PC-9 (cell line): ENCODE data around the gene SCAMP2. TPM values are rescaled to one million over a fixed set of nuclear protein-coding genes. Genes with fewer than 3 reads are reported as not detected.

Experiments used
- BruUV-seq: library from RNA; stranded (reverse); fragments of 400-500 nt; replicated peaks from 2 replicates; lab custom pipeline; 2021; lab: Mats Ljungman, UMichigan
- CTCF ChIA-PET: fragments of 300-600 bp; sonication (Branson Sonifier 250); formaldehyde crosslinking; loops from one replicate; lab custom pipeline; 2022; ENCODE audit warnings: antibody characterized with exemption; lab: Charles Lee
- POLR2A ChIA-PET: fragments of 300-600 bp; sonication (Branson Sonifier 250); formaldehyde crosslinking; loops from one replicate; lab custom pipeline; 2022; ENCODE audit warnings: antibody characterized with exemption; ENCODE audit not compliant: unreplicated experiment; lab: Charles Lee
- DNase-seq, 2 experiments: peaks; one replicate each; pipeline versions ENCODE4 v3.0.0 to v3.0.0-alpha.2; 2015 to 2022; ENCODE audit warnings: mixed read lengths in 1 of 2
- H2AFZ ChIP-seq: fragments of 200-600 bp; sonication (generic); 2 replicates; pipeline ENCODE4 v1.8.1; 2017; ENCODE audit warnings: antibody characterized with exemption
- H3F3A ChIP-seq: fragments of 200-600 bp; sonication (generic); 2 replicates; pipeline ENCODE4 v1.8.1; 2017; ENCODE audit warnings: antibody characterized with exemption, mild to moderate bottlenecking, low read depth; ENCODE audit not compliant: insufficient read depth
- H3K27ac ChIP-seq: fragments of 200-600 bp; sonication (generic); 2 replicates; pipeline ENCODE4 v1.6.1; 2016; ENCODE audit warnings: mixed run types
- H3K27me3 ChIP-seq: fragments of 200-600 bp; sonication (generic); 2 replicates; pipeline ENCODE4 v1.6.1; 2016; ENCODE audit warnings: low read depth, mixed run types; ENCODE audit not compliant: insufficient read depth
- H3K36me3 ChIP-seq: fragments of 200-600 bp; sonication (generic); 2 replicates; pipeline ENCODE4 v1.6.1; 2016; ENCODE audit warnings: low read depth, mixed run types
- H3K4me1 ChIP-seq: fragments of 200-600 bp; sonication (generic); replicated peaks from 2 replicates; pipeline ENCODE4 v1.6.1; 2016; ENCODE audit warnings: mixed run types; ENCODE audit not compliant: insufficient read depth
- H3K4me2 ChIP-seq: fragments of 200-600 bp; sonication (generic); 2 replicates; pipeline ENCODE4 v1.6.1; 2017; ENCODE audit warnings: mixed run types
- H3K4me3 ChIP-seq: fragments of 200-600 bp; sonication (generic); 2 replicates; pipeline ENCODE4 v1.6.1; 2016; ENCODE audit warnings: mixed run types
- H3K79me2 ChIP-seq: fragments of 200-600 bp; sonication (generic); 2 replicates; pipeline ENCODE4 v1.6.1; 2017; ENCODE audit warnings: low read depth, mixed run types
- H3K9me2 ChIP-seq: fragments of 200-600 bp; sonication (generic); 2 replicates; pipeline ENCODE4 v1.8.1; 2017; ENCODE audit warnings: mild to moderate bottlenecking; ENCODE audit not compliant: insufficient read depth
- H3K9me3 ChIP-seq: fragments of 200-600 bp; sonication (generic); 2 replicates; pipeline ENCODE4 v1.8.1; 2016; ENCODE audit warnings: low read depth; ENCODE audit not compliant: insufficient read depth
- H4K20me1 ChIP-seq: fragments of 200-600 bp; sonication (generic); 2 replicates; pipeline ENCODE4 v1.8.1; 2017; ENCODE audit not compliant: insufficient read depth
- CTCF ChIP-seq: fragments of 200-600 bp; sonication (generic); conservative IDR thresholded peaks from 2 replicates; pipeline ENCODE4 v1.6.1; 2017; ENCODE audit warnings: mixed run types, antibody characterized with exemption, mild to moderate bottlenecking, moderate library complexity
- EZH2 ChIP-seq: fragments of 200-600 bp; sonication (generic); IDR thresholded peaks from 2 replicates; pipeline ENCODE4 v1.8.0; 2017; ENCODE audit warnings: antibody characterized with exemption, low read depth
- intact Hi-C: fragments of 100-400 bp; cut with micrococcal nuclease; formaldehyde crosslinking; loops from one replicate; pipeline ENCODE4 v1.10.0; 2022; ENCODE audit not compliant: unreplicated experiment
- total RNA-seq: library from RNA; stranded (reverse); gene quantifications from 2 replicates; pipeline ENCODE4 v1.2.3, GENCODE V29; 2021

The SCAMP2 gene
- total RNA-seq, 1 experiment from 2014 or later, result 84.6 TPM

GRCh38 chr15:74798388-74799254 lies 74.5 kb downstream of the SCAMP2 start:
- Histone ChIP-seq H3K79me2 (no peaks in the 10 kb centered on the region; the same call in 1 of the 2 replicates), H3K36me3 (no peaks in the 10 kb centered on the region), H3K9me3 (no peaks in the 10 kb centered on the region), H2AFZ (no peak overlapping the region), H3K9me2 (no peaks in the 10 kb centered on the region), H3F3A (no peaks in the 10 kb centered on the region; the same call in 1 of the 2 replicates), H3K27ac (no peak overlapping the region), H3K4me1 (0 out of 2 replicates have a peak, but pooled peaks cover 8% of the 10 kb centered on the region), H4K20me1 (peaks cover 15% of the 10 kb centered on the region), H3K4me3 (no peak overlapping the region), H3K4me2 (no peak overlapping the region), H3K27me3 (no peaks in the 10 kb centered on the region)
- no TSS peak for BruUV-seq
- intact Hi-C loops, result no loop called here
- CTCF ChIA-PET, result interaction anchor here (1.2 kb wide), 1 partner anchor 28 kb away, joined by 5 read pairs; no protein-coding TSS in a partner anchor
- DNase-seq, result no peak
- POLR2A ChIA-PET, result no interaction called here
- TF ChIP-seq EZH2, result no peak
- TF ChIP-seq CTCF, result no peak

DNA sequence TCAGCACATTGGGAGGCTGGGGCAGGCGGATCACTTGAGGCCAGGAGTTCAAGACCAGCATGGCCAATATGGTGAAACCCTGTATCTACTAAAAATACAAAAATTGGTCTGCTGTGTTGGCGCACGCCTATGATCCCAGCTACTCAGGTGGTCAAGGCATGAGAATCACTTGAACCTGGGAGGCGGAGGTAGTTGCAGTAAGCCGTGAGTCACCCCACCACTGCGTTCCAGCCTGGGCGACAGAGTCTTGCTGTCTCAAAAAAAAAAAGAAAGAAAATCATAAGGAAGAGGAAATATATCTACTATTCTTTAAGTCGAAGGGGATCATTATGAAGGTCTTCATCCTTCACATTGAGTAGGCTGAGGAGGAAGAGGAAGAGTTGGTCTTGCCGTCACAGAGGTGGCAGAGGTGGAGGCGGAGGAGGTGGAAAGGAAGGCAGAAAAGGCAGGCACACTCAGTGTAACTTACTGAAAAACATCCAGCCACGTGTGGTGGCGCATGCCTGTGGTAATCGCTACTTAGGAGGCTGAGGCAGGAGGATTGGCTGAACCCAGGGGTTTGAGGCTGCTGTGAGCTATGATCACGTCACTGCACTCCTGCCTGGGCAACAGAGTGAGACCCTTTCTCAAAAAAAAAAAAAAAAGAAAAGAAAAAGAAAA lies 77.1 kb downstream of the SCAMP2 start:
- H3K79me2 ChIP-seq, result peaks cover 15% of the 10 kb centered on the region
- ChIA-PET CTCF (interaction anchor here (0.6 to 0.7 kb wide), 2 partner anchors 13 to 162 kb away, joined by 6 to 9 read pairs; no protein-coding TSS in a partner anchor), POLR2A (interaction anchor here (0.7 kb wide), 1 partner anchor 19 kb away, joined by 10 read pairs; no protein-coding TSS in a partner anchor)
- no peaks in the 10 kb centered on the region for H3K9me3 ChIP-seq
- BruUV-seq, result no TSS peak
- 0 out of 2 replicates have a peak, but pooled peaks cover 8% of the 10 kb centered on the region for H3K4me1 ChIP-seq
- no peak overlapping the region for H2AFZ ChIP-seq
- no peaks in the 10 kb centered on the region for H3K27me3 ChIP-seq
- no peak for DNase-seq
- intact Hi-C loops, result no loop called here
- H3K4me3 ChIP-seq, result no peak overlapping the region
- 0 out of 2 replicates have a peak, but pooled peaks cover 4% of the 10 kb centered on the region for H3K36me3 ChIP-seq
- H3K9me2 ChIP-seq, result no peaks in the 10 kb centered on the region
- no peak overlapping the region for H3K27ac ChIP-seq
- no peak for TF ChIP-seq CTCF
- no peak for TF ChIP-seq EZH2
- H4K20me1 ChIP-seq, result peaks cover 33% of the 10 kb centered on the region
- no peak overlapping the region for H3K4me2 ChIP-seq
- no peaks in the 10 kb centered on the region; the same call in 1 of the 2 replicates for H3F3A ChIP-seq

DNA sequence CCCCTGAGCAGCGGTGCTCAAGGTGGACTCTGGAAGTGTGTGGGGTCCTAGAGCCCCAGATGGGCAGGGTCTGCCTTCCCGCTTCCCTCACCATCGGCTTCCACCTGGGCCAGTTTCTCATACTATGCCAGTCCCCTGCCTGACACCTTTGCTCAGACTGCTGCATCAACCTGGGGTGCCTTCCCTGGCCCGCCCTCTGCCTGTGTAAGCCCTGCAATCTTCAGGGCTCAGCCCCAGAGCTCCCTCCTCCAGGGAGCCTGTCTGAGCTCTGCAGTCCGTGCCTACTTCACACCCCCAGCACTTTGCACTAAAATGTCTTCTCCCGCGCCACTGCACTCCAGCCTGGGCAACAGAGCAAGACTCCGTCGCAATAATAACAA lies 78.2 kb downstream of the SCAMP2 start:
- TF ChIP-seq EZH2 (no peak), CTCF (no peak)
- POLR2A ChIA-PET, result no interaction called here
- DNase-seq, result no peak
- no TSS peak for BruUV-seq
- no peaks in the 10 kb centered on the region for H3K9me2 ChIP-seq
- no peak overlapping the region for H3K4me3 ChIP-seq
- intact Hi-C loops, result no loop called here
- H3K27me3 ChIP-seq, result no peaks in the 10 kb centered on the region
- 0 out of 2 replicates have a peak, but pooled peaks cover 6% of the 10 kb centered on the region for H3K36me3 ChIP-seq
- H3F3A ChIP-seq, result no peaks in the 10 kb centered on the region
- no peak overlapping the region for H3K4me2 ChIP-seq
- peaks cover 29% of the 10 kb centered on the region for H4K20me1 ChIP-seq
- no peak overlapping the region for H2AFZ ChIP-seq
- CTCF ChIA-PET, result no interaction called here
- H3K27ac ChIP-seq, result no peak overlapping the region
- H3K9me3 ChIP-seq, result no peaks in the 10 kb centered on the region
- peaks cover 16% of the 10 kb centered on the region for H3K79me2 ChIP-seq
- 0 out of 2 replicates have a peak, but pooled peaks cover 4% of the 10 kb centered on the region for H3K4me1 ChIP-seq
